Measurements from ENCODE around the gene KDM2A. TPM values are rescaled to one million over a fixed set of nuclear protein-coding genes. Genes with fewer than 3 reads are reported as not detected.
A peak's percentile ranks its signal among the peaks of the same experiment; 100 is the strongest.

Gene KDM2A
- total RNA-seq: 92.8 TPM

- intact Hi-C loops (cut with DNase I): no loop called here
- peak; percentile 99 for DNase-seq (ENCODE audit: low spot score)
- peak; percentile 96 for ATAC-seq
Observed at GRCh38 chr11:67118801-67119584, at the start of gene KDM2A. Gene KDM2A (plus strand): TSS chr11:67119263. CDS start chr11:67121317, 2,054 bp downstream.

GRCh38 chr11:67071420-67072284 lies 47.4 kb upstream of the KDM2A start:
- ATAC-seq (peak; percentile 89), DNase-seq (ENCODE audit: low spot score) (peak; percentile 82)

DNA sequence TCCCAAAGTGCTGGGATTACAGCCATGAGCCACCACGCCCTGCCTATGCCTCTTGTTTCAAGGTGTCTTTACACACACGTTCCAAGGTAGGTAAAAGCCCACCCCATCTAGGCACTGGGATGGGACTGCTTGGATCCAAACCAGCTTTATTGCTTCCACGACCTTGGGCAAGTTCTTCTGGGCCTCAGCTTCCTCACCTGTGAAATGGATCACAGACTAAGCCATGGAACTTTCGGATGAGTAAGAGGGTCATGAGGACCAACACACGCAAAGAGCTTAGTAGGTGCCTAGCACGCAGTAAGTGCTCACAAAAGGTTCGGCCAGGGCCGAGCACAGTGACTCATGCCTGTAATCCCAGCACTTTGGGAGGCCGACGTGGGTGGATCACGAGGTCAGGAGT lies 46.8 kb upstream of the KDM2A start:
- intact Hi-C loops (cut with DNase I): no loop called here
- no peak for DNase-seq (ENCODE audit: low spot score)
- no peak for ATAC-seq

More at GRCh38 chr11:67071420-67072284, 47.4 kb upstream of the KDM2A start:
- intact Hi-C loops (cut with DNase I): no loop called here

DNA sequence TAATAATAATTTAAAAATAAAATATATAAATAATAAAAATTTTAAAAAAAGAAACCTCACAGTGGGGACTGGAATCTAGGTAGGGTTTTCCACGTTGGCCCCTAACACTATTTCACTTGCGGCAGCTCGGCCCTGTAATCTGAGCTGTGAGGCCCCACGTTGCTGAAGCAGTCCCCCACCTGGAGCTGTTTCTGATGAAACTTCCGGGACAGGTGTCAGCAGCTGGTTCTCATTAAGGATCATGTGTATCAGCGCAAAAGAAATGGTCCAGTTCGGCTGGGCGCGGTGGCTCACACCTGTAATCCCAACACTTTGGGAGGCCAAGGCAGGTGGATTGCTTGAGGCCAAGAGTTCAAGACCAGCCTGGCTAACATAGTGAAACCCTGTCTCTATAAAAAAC lies 45.2 kb upstream of the KDM2A start:
- DNase-seq (ENCODE audit: low spot score): no peak
- intact Hi-C loops (cut with DNase I): no loop called here

GRCh38 chr11:67076202-67076601 lies 42.9 kb upstream of the KDM2A start:
- ATAC-seq: no peak
- intact Hi-C loops (cut with DNase I): no loop called here
- no peak for DNase-seq (ENCODE audit: low spot score)

More for the DNA sequence above, 45.2 kb upstream of the KDM2A start:
- ATAC-seq: no peak

- intact Hi-C loops (cut with DNase I): no loop called here
- ATAC-seq: no peak
- no peak for DNase-seq (ENCODE audit: low spot score)
Observed at GRCh38 chr11:67079065-67079705, 39.9 kb upstream of the KDM2A start.

GRCh38 chr11:67082071-67082791 lies 36.8 kb upstream of the KDM2A start:
- ATAC-seq: peak; percentile 25
- DNase-seq (ENCODE audit: low spot score): no peak
- intact Hi-C loops (cut with DNase I): loop anchor here (10.0 kb wide), 1 partner anchor 93 kb away; no protein-coding TSS in a partner anchor

- ATAC-seq (no peak), DNase-seq (ENCODE audit: low spot score) (no peak)
- intact Hi-C loops (cut with DNase I): loop anchor here (10.0 kb wide), 1 partner anchor 91 kb away; no protein-coding TSS in a partner anchor
Observed at GRCh38 chr11:67083786-67084366, 35.2 kb upstream of the KDM2A start.

- ATAC-seq: no peak
- DNase-seq (ENCODE audit: low spot score): no peak
- intact Hi-C loops (cut with DNase I): loop anchor here (10.0 kb wide), 1 partner anchor 89 kb away; no protein-coding TSS in a partner anchor
Observed at GRCh38 chr11:67085617-67086016, 33.4 kb upstream of the KDM2A start.

GRCh38 chr11:67090717-67091116 lies 28.3 kb upstream of the KDM2A start:
- intact Hi-C loops (cut with DNase I): no loop called here
- no peak for DNase-seq (ENCODE audit: low spot score)
- ATAC-seq: no peak

GRCh38 chr11:67095214-67095507 lies 23.9 kb upstream of the KDM2A start:
- no peak for ATAC-seq
- intact Hi-C loops (cut with DNase I): no loop called here
- DNase-seq (ENCODE audit: low spot score): no peak

- DNase-seq (ENCODE audit: low spot score) (no peak), ATAC-seq (no peak)
- intact Hi-C loops (cut with DNase I): no loop called here
Observed at GRCh38 chr11:67098799-67099429, 20.1 kb upstream of the KDM2A start.

DNA sequence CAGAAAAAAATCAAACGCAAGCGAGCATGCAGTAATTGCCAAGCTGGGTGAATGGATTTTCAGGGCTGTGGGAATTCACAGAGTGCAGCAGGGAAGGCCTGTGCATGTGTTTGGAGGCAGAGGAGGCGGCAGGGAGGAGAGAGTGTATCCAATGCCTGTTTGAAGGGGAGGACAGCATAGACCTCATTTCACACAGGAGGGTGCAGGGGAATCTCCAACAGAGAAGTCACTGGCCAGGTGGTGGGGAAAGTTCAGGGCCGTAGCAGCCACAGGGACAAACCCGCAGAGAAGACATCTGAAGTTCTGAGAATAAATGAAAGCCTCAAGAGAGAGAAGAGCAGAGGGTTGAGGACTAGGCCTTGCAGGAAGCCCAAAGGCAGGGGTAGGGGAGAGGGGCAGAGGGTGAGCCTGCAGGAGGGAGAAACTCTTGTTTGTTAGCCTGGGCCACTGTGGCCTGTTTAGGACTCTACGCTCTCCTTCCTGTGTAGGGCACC lies 19.2 kb upstream of the KDM2A start:
- no peak for ATAC-seq
- intact Hi-C loops (cut with DNase I): no loop called here
- no peak for DNase-seq (ENCODE audit: low spot score)

DNA sequence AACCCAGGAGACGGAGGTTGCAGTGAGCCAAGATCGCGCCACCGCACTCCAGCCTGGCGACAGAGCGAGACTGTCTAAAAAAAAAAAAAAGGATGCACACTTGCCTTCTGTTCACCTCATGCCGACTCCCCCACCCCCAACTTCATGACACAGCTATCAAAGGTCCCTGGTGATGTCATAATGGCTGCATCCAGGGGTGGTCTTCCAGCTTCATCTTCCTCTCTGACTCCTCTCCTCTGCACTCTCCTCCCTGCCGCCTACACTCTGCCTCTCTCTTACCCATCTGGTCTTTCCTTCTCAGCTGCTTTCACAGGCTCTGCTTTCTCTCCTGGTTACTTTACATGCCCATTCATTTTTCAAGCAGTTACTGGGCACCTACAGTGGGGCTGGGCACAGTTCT lies 16.4 kb upstream of the KDM2A start:
- DNase-seq (ENCODE audit: low spot score) (no peak), ATAC-seq (no peak)
- intact Hi-C loops (cut with DNase I): no loop called here

- intact Hi-C loops (cut with DNase I): no loop called here
- ATAC-seq: no peak
- no peak for DNase-seq (ENCODE audit: low spot score)
Observed at GRCh38 chr11:67105964-67106363, 13.1 kb upstream of the KDM2A start.

- ATAC-seq (no peak), DNase-seq (ENCODE audit: low spot score) (no peak)
- intact Hi-C loops (cut with DNase I): no loop called here
Observed at GRCh38 chr11:67111261-67111660, 7.8 kb upstream of the KDM2A start.

- ATAC-seq (no peak), DNase-seq (ENCODE audit: low spot score) (no peak)
- intact Hi-C loops (cut with DNase I): no loop called here
Observed at GRCh38 chr11:67113231-67113721, 5.8 kb upstream of the KDM2A start.
